HEK293 (cell line): ENCODE results near the gene TMEM212.

Experiments
- CTCF ChIA-PET: fragments of 350-600 bp; formaldehyde crosslinking; extraction: SDS; loops from one replicate; lab custom pipeline; 2021; ENCODE audit warnings: antibody characterized with exemption; lab: Yijun Ruan, JAX
- POLR2A ChIA-PET: fragments of 300-600 bp; formaldehyde crosslinking; extraction: SDS; loops from one replicate; lab custom pipeline; 2020; ENCODE audit warnings: antibody characterized with exemption, inconsistent platforms; lab: Yijun Ruan, JAX
- H3K27ac ChIP-seq: fragments of 200-500 bp; sonication (Bioruptor generic); 2 replicates; pipeline ENCODE4 v1.5.1; 2014; ENCODE audit warnings: low read depth, low read length, control low read depth, inconsistent platforms; ENCODE audit errors: extremely low read depth
- H3K36me3 ChIP-seq, 2 experiments: fragments of 200-500 bp in 1 of 2; sonication (Bioruptor generic) in 1 of 2; 1 replicate in 1 of 2; 2 replicates in 1 of 2; pipeline ENCODE4 v1.5.1; 2014 to 2017; ENCODE audit warnings: inconsistent platforms in 2 of 2, low read length in 2 of 2; ENCODE audit not compliant: control insufficient read depth in 2 of 2, insufficient read depth in 1 of 2
- H3K4me1 ChIP-seq: fragments of 200-500 bp; sonication (Bioruptor generic); 2 replicates; pipeline ENCODE4 v1.5.1; 2014; ENCODE audit warnings: mild to moderate bottlenecking, low read length, inconsistent platforms; ENCODE audit not compliant: control insufficient read depth, insufficient read depth
- H3K4me3 ChIP-seq: 2 replicates; pipeline ENCODE4 v1.5.1; 2011; ENCODE audit warnings: low read depth, mild to moderate bottlenecking, control low read depth, low read length, moderate library complexity
- H3K9me3 ChIP-seq: fragments of 200-500 bp; sonication (Bioruptor generic); 2 replicates; pipeline ENCODE4 v1.5.1; 2014; ENCODE audit warnings: low read depth, low read length, inconsistent platforms; ENCODE audit not compliant: control insufficient read depth, insufficient read depth
- BCL11A ChIP-seq: fragments of 450-650 bp; formaldehyde crosslinking; IDR thresholded peaks from 2 replicates; pipeline ENCODE4 v1.5.1; 2016; ENCODE audit warnings: low read depth, missing biosample characterization, missing genetic modification characterization
- GLI2 ChIP-seq: fragments of 450-650 bp; formaldehyde crosslinking; IDR thresholded peaks from 2 replicates; pipeline ENCODE4; 2017; ENCODE audit warnings: missing biosample characterization, missing genetic modification characterization, low read depth, borderline replicate concordance
- KLF16 ChIP-seq: fragments of 450-650 bp; formaldehyde crosslinking; IDR thresholded peaks from 2 replicates; pipeline ENCODE4 v1.5.1; 2017; ENCODE audit warnings: missing biosample characterization, missing genetic modification characterization
- YY1 ChIP-seq: fragments of 450-650 bp; formaldehyde crosslinking; IDR thresholded peaks from 2 replicates; pipeline ENCODE4 v1.5.1; 2018; ENCODE audit warnings: missing biosample characterization, missing genetic modification characterization
- ZBTB21 ChIP-seq: fragments of 450-650 bp; formaldehyde crosslinking; IDR thresholded peaks from 2 replicates; pipeline ENCODE4 v1.5.1; 2017; ENCODE audit warnings: missing biosample characterization, missing genetic modification characterization
- ZNF112 ChIP-seq: fragments of 450-650 bp; formaldehyde crosslinking; IDR thresholded peaks from 2 replicates; pipeline ENCODE4 v1.5.0; 2017; ENCODE audit warnings: missing biosample characterization, missing genetic modification characterization
- ZNF114 ChIP-seq: fragments of 450-650 bp; formaldehyde crosslinking; IDR thresholded peaks from 2 replicates; pipeline ENCODE4 v1.5.0; 2017; ENCODE audit warnings: missing biosample characterization, missing genetic modification characterization
- ZNF16 ChIP-seq: fragments of 450-650 bp; formaldehyde crosslinking; IDR thresholded peaks from 2 replicates; pipeline ENCODE4 v1.5.1; 2016; ENCODE audit warnings: low read depth, missing biosample characterization, missing genetic modification characterization
- ZNF169 ChIP-seq: fragments of 450-650 bp; formaldehyde crosslinking; IDR thresholded peaks from 2 replicates; pipeline ENCODE4 v1.5.1; 2016; ENCODE audit warnings: missing biosample characterization, missing genetic modification characterization
- ZNF184 ChIP-seq: fragments of 450-650 bp; IDR thresholded peaks from 2 replicates; pipeline ENCODE4 v1.5.1; 2018; ENCODE audit warnings: missing biosample characterization, mild to moderate bottlenecking, missing genetic modification characterization
- ZNF2 ChIP-seq: fragments of 450-650 bp; formaldehyde crosslinking; IDR thresholded peaks from 2 replicates; pipeline ENCODE4 v1.5.1; 2016; ENCODE audit warnings: missing biosample characterization, missing genetic modification characterization
- ZNF335 ChIP-seq: fragments of 450-650 bp; formaldehyde crosslinking; conservative IDR thresholded peaks from 2 replicates; pipeline ENCODE4 v1.5.1; 2016; ENCODE audit warnings: missing biosample characterization, missing genetic modification characterization
- ZNF404 ChIP-seq: fragments of 450-650 bp; formaldehyde crosslinking; IDR thresholded peaks from 2 replicates; pipeline ENCODE4 v1.5.1; 2017; ENCODE audit warnings: missing biosample characterization, missing genetic modification characterization
- ZNF530 ChIP-seq: fragments of 450-650 bp; formaldehyde crosslinking; IDR thresholded peaks from 2 replicates; pipeline ENCODE4 v1.5.1; 2016; ENCODE audit warnings: low read depth, missing biosample characterization, missing genetic modification characterization
- ZNF571 ChIP-seq: fragments of 450-650 bp; formaldehyde crosslinking; IDR thresholded peaks from 2 replicates; pipeline ENCODE4 v1.5.0; 2017; ENCODE audit warnings: missing biosample characterization, missing genetic modification characterization
- ZNF707 ChIP-seq: fragments of 450-650 bp; formaldehyde crosslinking; IDR thresholded peaks from 2 replicates; pipeline ENCODE4 v1.5.1; 2016; ENCODE audit warnings: missing biosample characterization, missing genetic modification characterization
- ZNF785 ChIP-seq: fragments of 450-650 bp; formaldehyde crosslinking; IDR thresholded peaks from 2 replicates; pipeline ENCODE4 v1.5.1; 2016; ENCODE audit warnings: missing biosample characterization, missing genetic modification characterization
- ZNF830 ChIP-seq: fragments of 450-650 bp; IDR thresholded peaks from 2 replicates; pipeline ENCODE4 v1.5.0; 2018; ENCODE audit warnings: missing biosample characterization, missing genetic modification characterization, low read depth, mild to moderate bottlenecking, moderate library complexity
- TF ChIP-seq, protein P1 (sequence below): fragments of 450-650 bp; formaldehyde crosslinking; IDR thresholded peaks from 2 replicates; pipeline ENCODE4 v1.5.1; 2016; ENCODE audit warnings: missing biosample characterization, missing genetic modification characterization
- TF ChIP-seq, protein P2 (sequence below): fragments of 450-650 bp; formaldehyde crosslinking; IDR thresholded peaks from 2 replicates; pipeline ENCODE4 v1.5.1; 2016; ENCODE audit warnings: missing biosample characterization, missing genetic modification characterization, low read depth
- TF ChIP-seq, protein P3 (sequence below): fragments of 450-650 bp; formaldehyde crosslinking; IDR thresholded peaks from 2 replicates; pipeline ENCODE4 v1.5.1; 2016; ENCODE audit warnings: missing biosample characterization, missing genetic modification characterization

TMEM212 gene

DNA sequence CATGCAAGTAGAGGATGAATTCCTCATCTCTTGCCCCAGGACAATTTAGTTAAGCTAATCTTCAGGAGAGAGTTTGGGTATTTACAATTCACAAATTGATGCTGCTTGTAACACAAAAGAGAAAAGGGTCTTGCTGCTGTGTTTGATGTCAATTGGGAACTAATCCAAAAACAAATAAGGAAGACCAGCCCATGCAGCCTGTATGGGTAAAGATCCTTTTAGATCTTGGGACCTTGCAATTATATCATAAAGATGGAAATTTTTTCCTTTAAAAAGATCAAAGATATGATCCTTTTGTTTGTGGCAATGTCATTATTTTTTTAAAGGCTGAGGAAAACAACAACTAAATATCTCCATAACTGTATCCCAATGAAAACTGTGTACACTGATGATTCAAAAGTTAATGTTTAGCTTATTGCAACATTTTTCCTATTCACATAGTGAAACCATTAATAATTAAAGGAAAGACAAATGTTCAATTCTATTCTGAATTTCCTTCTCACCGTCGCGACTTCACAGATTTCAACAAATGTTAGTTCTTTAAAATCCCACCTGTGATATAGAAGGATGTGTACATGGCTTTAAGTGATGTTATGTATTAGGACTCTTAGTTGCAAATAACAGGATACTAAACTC, 40.2 kb downstream of the TMEM212 start (continued):
- TF ChIP-seq ZNF404 (tag by site-specific recombination): no peak
- TF ChIP-seq ZBTB21: no peak
- no peak for TF ChIP-seq ZNF184
- no peak for TF ChIP-seq ZNF707 (tag by site-specific recombination)

DNA sequence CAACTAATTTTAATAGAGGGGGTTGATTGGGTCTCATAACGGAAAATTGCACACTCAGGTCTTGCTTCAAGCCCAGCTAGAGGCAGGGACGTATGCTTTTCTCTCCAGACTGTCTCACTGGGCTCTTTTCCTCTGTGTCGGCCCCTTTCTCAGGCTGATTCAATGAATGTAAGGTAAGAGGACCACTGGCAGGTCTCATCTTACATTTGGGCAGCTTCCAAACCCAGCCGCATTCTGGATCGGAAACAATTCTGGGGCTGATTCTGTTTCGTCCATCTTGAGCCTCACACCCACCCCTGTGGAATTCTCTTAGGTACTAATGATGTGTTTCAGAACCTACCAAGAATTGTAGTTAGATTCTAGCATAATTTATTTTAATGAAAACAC, 40.7 kb downstream of the TMEM212 start:
- ChIA-PET POLR2A (no interaction called here), CTCF (no interaction called here)
- Histone ChIP-seq H3K4me1 (no peaks in the 10 kb centered on the region), H3K27ac (no peak overlapping the region)
- TF ChIP-seq ZNF830 (tag by site-specific recombination) (no peak), ZNF571 (tag by site-specific recombination) (no peak), ZNF114 (tag by site-specific recombination) (no peak), ZNF785 (tag by site-specific recombination) (no peak), YY1 (tag by site-specific recombination) (no peak), ZNF16 (tag by site-specific recombination) (no peak), ZNF530 (tag by site-specific recombination) (no peak), ZNF169 (no peak), BCL11A (no peak), GLI2 (tag by site-specific recombination) (no peak), ZNF335 (tag by site-specific recombination) (no peak)
- TF ChIP-seq, protein P1, sequence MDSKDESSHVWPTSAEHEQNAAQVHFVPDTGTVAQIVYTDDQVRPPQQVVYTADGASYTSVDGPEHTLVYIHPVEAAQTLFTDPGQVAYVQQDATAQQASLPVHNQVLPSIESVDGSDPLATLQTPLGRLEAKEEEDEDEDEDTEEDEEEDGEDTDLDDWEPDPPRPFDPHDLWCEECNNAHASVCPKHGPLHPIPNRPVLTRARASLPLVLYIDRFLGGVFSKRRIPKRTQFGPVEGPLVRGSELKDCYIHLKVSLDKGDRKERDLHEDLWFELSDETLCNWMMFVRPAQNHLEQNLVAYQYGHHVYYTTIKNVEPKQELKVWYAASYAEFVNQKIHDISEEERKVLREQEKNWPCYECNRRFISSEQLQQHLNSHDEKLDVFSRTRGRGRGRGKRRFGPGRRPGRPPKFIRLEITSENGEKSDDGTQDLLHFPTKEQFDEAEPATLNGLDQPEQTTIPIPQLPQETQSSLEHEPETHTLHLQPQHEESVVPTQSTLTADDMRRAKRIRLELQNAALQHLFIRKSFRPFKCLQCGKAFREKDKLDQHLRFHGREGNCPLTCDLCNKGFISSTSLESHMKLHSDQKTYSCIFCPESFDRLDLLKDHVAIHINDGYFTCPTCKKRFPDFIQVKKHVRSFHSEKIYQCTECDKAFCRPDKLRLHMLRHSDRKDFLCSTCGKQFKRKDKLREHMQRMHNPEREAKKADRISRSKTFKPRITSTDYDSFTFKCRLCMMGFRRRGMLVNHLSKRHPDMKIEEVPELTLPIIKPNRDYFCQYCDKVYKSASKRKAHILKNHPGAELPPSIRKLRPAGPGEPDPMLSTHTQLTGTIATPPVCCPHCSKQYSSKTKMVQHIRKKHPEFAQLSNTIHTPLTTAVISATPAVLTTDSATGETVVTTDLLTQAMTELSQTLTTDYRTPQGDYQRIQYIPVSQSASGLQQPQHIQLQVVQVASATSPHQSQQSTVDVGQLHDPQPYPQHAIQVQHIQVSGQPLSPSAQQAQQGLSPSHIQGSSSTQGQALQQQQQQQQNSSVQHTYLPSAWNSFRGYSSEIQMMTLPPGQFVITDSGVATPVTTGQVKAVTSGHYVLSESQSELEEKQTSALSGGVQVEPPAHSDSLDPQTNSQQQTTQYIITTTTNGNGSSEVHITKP (tag by site-specific recombination): no peak
- TF ChIP-seq, protein P2, sequence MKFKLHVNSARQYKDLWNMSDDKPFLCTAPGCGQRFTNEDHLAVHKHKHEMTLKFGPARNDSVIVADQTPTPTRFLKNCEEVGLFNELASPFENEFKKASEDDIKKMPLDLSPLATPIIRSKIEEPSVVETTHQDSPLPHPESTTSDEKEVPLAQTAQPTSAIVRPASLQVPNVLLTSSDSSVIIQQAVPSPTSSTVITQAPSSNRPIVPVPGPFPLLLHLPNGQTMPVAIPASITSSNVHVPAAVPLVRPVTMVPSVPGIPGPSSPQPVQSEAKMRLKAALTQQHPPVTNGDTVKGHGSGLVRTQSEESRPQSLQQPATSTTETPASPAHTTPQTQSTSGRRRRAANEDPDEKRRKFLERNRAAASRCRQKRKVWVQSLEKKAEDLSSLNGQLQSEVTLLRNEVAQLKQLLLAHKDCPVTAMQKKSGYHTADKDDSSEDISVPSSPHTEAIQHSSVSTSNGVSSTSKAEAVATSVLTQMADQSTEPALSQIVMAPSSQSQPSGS (tag by site-specific recombination): no peak
- TF ChIP-seq, protein P3, sequence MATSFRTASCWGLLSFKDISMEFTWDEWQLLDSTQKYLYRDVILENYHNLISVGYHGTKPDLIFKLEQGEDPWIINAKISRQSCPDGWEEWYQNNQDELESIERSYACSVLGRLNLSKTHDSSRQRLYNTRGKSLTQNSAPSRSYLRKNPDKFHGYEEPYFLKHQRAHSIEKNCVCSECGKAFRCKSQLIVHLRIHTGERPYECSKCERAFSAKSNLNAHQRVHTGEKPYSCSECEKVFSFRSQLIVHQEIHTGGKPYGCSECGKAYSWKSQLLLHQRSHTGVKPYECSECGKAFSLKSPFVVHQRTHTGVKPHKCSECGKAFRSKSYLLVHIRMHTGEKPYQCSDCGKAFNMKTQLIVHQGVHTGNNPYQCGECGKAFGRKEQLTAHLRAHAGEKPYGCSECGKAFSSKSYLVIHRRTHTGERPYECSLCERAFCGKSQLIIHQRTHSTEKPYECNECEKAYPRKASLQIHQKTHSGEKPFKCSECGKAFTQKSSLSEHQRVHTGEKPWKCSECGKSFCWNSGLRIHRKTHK (tag by site-specific recombination): no peak
- TF ChIP-seq, all 188 proteins: peak for 0
- H3K9me3 ChIP-seq: no peaks in the 10 kb centered on the region
- H3K4me3 ChIP-seq: no peak overlapping the region
- no peaks in the 10 kb centered on the region for H3K36me3 ChIP-seq

DNA sequence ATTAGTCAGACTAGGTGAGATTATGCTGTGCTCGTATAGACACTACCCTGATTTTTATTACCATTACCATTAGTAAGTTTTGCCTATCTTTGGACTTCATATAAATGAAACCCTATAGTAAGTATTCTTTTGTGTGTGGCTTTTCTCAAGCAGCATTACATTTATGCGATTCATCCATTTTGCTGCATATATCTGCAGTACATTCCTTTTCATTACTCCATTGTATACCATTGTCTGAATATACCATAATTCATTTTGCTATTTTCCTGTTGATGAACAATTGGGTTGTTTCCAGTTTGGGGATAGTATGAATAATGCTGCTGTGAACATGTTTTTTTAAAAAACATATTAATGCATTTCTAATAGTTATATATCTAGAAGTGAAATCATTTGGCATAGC, 45.3 kb downstream of the TMEM212 start:
- no peaks in the 10 kb centered on the region for H3K4me1 ChIP-seq
- CTCF ChIA-PET: no interaction called here
- no peaks in the 10 kb centered on the region for H3K9me3 ChIP-seq
- no peak overlapping the region for H3K27ac ChIP-seq
- no peaks in the 10 kb centered on the region for H3K36me3 ChIP-seq
- POLR2A ChIA-PET: no interaction called here
- TF ChIP-seq KLF16: no peak
- no peak for TF ChIP-seq ZNF112 (tag by site-specific recombination)
- no peak for TF ChIP-seq ZNF2 (tag by site-specific recombination)
- TF ChIP-seq ZNF571 (tag by site-specific recombination): no peak
- no peak overlapping the region for H3K4me3 ChIP-seq
